GM23248 (cell line): ENCODE measurements around the gene SFRP2. TPM values are rescaled to one million over a fixed set of nuclear protein-coding genes. Genes with fewer than 3 reads are reported as not detected.

ENCODE experiments used
- DNase-seq: peaks from one replicate; pipeline ENCODE4 v3.0.0-alpha.2; 2015
- H2AFZ ChIP-seq: fragments of 200-600 bp; sonication (generic); 2 replicates; pipeline ENCODE4 v1.6.1; 2016; ENCODE audit warnings: antibody characterized with exemption
- H3F3A ChIP-seq: fragments of 200-600 bp; sonication (generic); 2 replicates; pipeline ENCODE4 v1.6.1; 2016; ENCODE audit warnings: mild to moderate bottlenecking, antibody characterized with exemption, mixed run types; ENCODE audit not compliant: insufficient read depth
- H3K27ac ChIP-seq: fragments of 200-600 bp; sonication (generic); 2 replicates; pipeline ENCODE4 v1.5.1; 2016; ENCODE audit warnings: mild to moderate bottlenecking
- H3K27me3 ChIP-seq: fragments of 200-600 bp; sonication (generic); replicated peaks from 2 replicates; pipeline ENCODE4 v1.6.1; 2016; ENCODE audit warnings: mild to moderate bottlenecking; ENCODE audit not compliant: insufficient read depth
- H3K36me3 ChIP-seq: fragments of 200-600 bp; sonication (generic); 2 replicates; pipeline ENCODE4 v1.6.1; 2016; ENCODE audit warnings: low read depth, mild to moderate bottlenecking
- H3K4me1 ChIP-seq: fragments of 200-600 bp; sonication (generic); 2 replicates; pipeline ENCODE4 v1.6.1; 2016; ENCODE audit warnings: mild to moderate bottlenecking; ENCODE audit not compliant: insufficient read depth
- H3K4me2 ChIP-seq: fragments of 200-600 bp; sonication (generic); one replicate; pipeline ENCODE4 v1.6.1; 2016; ENCODE audit warnings: mild to moderate bottlenecking; ENCODE audit not compliant: unreplicated experiment
- H3K4me3 ChIP-seq: fragments of 200-600 bp; sonication (generic); 2 replicates; pipeline ENCODE4 v1.5.1; 2016; ENCODE audit warnings: mild to moderate bottlenecking
- H3K79me2 ChIP-seq: fragments of 200-600 bp; sonication (generic); 2 replicates; pipeline ENCODE4 v1.6.1; 2016; ENCODE audit warnings: mild to moderate bottlenecking; ENCODE audit not compliant: insufficient read depth
- H3K9ac ChIP-seq: fragments of 200-600 bp; sonication (generic); 2 replicates; pipeline ENCODE4 v1.6.1; 2016; ENCODE audit warnings: mild to moderate bottlenecking
- H3K9me2 ChIP-seq: fragments of 200-600 bp; sonication (generic); 2 replicates; pipeline ENCODE4 v1.6.1; 2016; ENCODE audit warnings: mixed run types, mild to moderate bottlenecking, moderate library complexity; ENCODE audit not compliant: insufficient read depth
- H3K9me3 ChIP-seq: fragments of 200-600 bp; sonication (generic); one replicate; pipeline ENCODE4 v1.6.1; 2017; ENCODE audit warnings: low read depth
- H4K20me1 ChIP-seq: fragments of 200-600 bp; sonication (generic); 2 replicates; pipeline ENCODE4 v1.6.0; 2016; ENCODE audit not compliant: insufficient read depth
- EZH2 ChIP-seq: fragments of 200-600 bp; sonication (generic); IDR thresholded peaks from 2 replicates; pipeline ENCODE4 v1.6.1; 2018; ENCODE audit warnings: antibody characterized with exemption, mild to moderate bottlenecking; ENCODE audit not compliant: insufficient read depth, poor library complexity, severe bottlenecking
- EZH2phosphoT487 ChIP-seq: fragments of 200-600 bp; sonication (generic); IDR thresholded peaks from 2 replicates; pipeline ENCODE4 v1.6.1; 2018; ENCODE audit warnings: antibody characterized with exemption, moderate library complexity, mild to moderate bottlenecking, low read depth; ENCODE audit not compliant: insufficient read depth
- WGBS, 2 experiments: methylation state at CpG; one replicate each; pipeline ENCODE4 v1.1.6; 2015 to 2017; ENCODE audit warnings: low lambda C conversion rate in 2 of 2, low coverage in 1 of 2; ENCODE audit errors: missing lambda C conversion rate in 2 of 2; 5-methylcytosine and 5-hydroxymethylcytosine counted together
- in situ Hi-C: fragments of 300-500 bp; cut with MboI; formaldehyde crosslinking; loops from 2 replicates; pipeline ENCODE4 v1.15.0; 2020
- polyA plus RNA-seq: library from polyadenylated mRNA; unstranded; fragments of >200 nt; fragmentation: Nextera tagmentation; extraction: Ambion mirVana; gene quantifications from 2 replicates; pipeline ENCODE4 v1.2.1, GENCODE V29; 2016
- total RNA-seq: library from RNA; depleted of rRNA; stranded (reverse); fragments of >200 nt; shearing (Covaris generic); gene quantifications from 2 replicates; pipeline ENCODE4 v1.2.3, GENCODE V29; 2014

Gene SFRP2
- total and polyA plus RNA-seq, 2 experiments from 2014 or later = 0.65 to 2.4 TPM

GRCh38 chr4:153823483-153823882, 34.6 kb upstream of the SFRP2 start:
- H3K27ac ChIP-seq = no peak overlapping the region
- no peaks in the 10 kb centered on the region for H3F3A ChIP-seq
- no peaks in the 10 kb centered on the region for H3K4me1 ChIP-seq
- H3K27me3 ChIP-seq = no peaks in the 10 kb centered on the region
- H3K79me2 ChIP-seq = no peaks in the 10 kb centered on the region
- TF ChIP-seq EZH2phosphoT487 (no peak), EZH2 (no peak)
- WGBS, 2 experiments = 64 to 68% methylated on average over 1 of the region's 1 CpG
- H2AFZ ChIP-seq = no peak overlapping the region
- H3K36me3 ChIP-seq = no peaks in the 10 kb centered on the region
- no peak overlapping the region for H3K4me2 ChIP-seq
- H4K20me1 ChIP-seq = no peaks in the 10 kb centered on the region
- no peaks in the 10 kb centered on the region for H3K9me2 ChIP-seq
- no peak overlapping the region for H3K4me3 ChIP-seq
- H3K9ac ChIP-seq = no peak overlapping the region
- in situ Hi-C loops = no loop called here
- no peak for DNase-seq
- H3K9me3 ChIP-seq = no peaks in the 10 kb centered on the region

- Histone ChIP-seq H3K4me3 (no peak overlapping the region), H3K4me1 (no peaks in the 10 kb centered on the region), H2AFZ (no peak overlapping the region), H3K4me2 (no peak overlapping the region), H3K79me2 (no peaks in the 10 kb centered on the region), H3F3A (no peaks in the 10 kb centered on the region), H3K9ac (no peak overlapping the region), H4K20me1 (no peaks in the 10 kb centered on the region), H3K36me3 (no peaks in the 10 kb centered on the region), H3K9me3 (no peaks in the 10 kb centered on the region), H3K27me3 (no peaks in the 10 kb centered on the region), H3K9me2 (no peaks in the 10 kb centered on the region), H3K27ac (no peak overlapping the region)
- in situ Hi-C loops = no loop called here
- no peak for TF ChIP-seq EZH2
- WGBS, 2 experiments = 54 to 55% methylated on average over 3 of the region's 3 CpGs
- DNase-seq = peak; percentile 64
Measured at GRCh38 chr4:153822316-153822715, 33.4 kb upstream of the SFRP2 start.

GRCh38 chr4:153817466-153817865, 28.6 kb upstream of the SFRP2 start:
- Histone ChIP-seq H3K9ac (no peak overlapping the region), H3K36me3 (no peaks in the 10 kb centered on the region), H3K4me3 (no peak overlapping the region), H3K4me2 (no peak overlapping the region), H3K9me3 (no peaks in the 10 kb centered on the region), H3F3A (no peaks in the 10 kb centered on the region), H4K20me1 (no peaks in the 10 kb centered on the region), H3K9me2 (no peaks in the 10 kb centered on the region), H3K4me1 (no peaks in the 10 kb centered on the region), H3K27ac (no peak overlapping the region), H3K79me2 (no peaks in the 10 kb centered on the region), H3K27me3 (peaks cover 12% of the 10 kb centered on the region; the same call in 1 of the 2 replicates), H2AFZ (no peak overlapping the region)
- TF ChIP-seq EZH2phosphoT487 (no peak), EZH2 (no peak)
- no peak for DNase-seq
- in situ Hi-C loops = no loop called here

GRCh38 chr4:153816542-153816941, 27.7 kb upstream of the SFRP2 start:
- H3F3A ChIP-seq = no peaks in the 10 kb centered on the region
- no peaks in the 10 kb centered on the region for H3K9me2 ChIP-seq
- H3K4me1 ChIP-seq = no peaks in the 10 kb centered on the region
- no peak overlapping the region for H2AFZ ChIP-seq
- no peaks in the 10 kb centered on the region for H4K20me1 ChIP-seq
- TF ChIP-seq EZH2 (no peak), EZH2phosphoT487 (no peak)
- no peaks in the 10 kb centered on the region for H3K36me3 ChIP-seq
- peaks cover 12% of the 10 kb centered on the region for H3K27me3 ChIP-seq
- H3K9me3 ChIP-seq = no peaks in the 10 kb centered on the region
- no peak overlapping the region for H3K9ac ChIP-seq
- in situ Hi-C loops = no loop called here
- DNase-seq = no peak
- no peak overlapping the region for H3K27ac ChIP-seq
- H3K79me2 ChIP-seq = no peaks in the 10 kb centered on the region
- H3K4me2 ChIP-seq = no peak overlapping the region
- no peak overlapping the region for H3K4me3 ChIP-seq
- 13% methylated on average over 2 of the region's 2 CpGs for WGBS, 2 experiments

- 2 to 3% methylated on average over 2 of the region's 2 CpGs for WGBS, 2 experiments
Measured at GRCh38 chr4:153814789-153815188, 25.9 kb upstream of the SFRP2 start.

More at GRCh38 chr4:153814789-153815188, 25.9 kb upstream of the SFRP2 start:
- no peaks in the 10 kb centered on the region for H3K9me2 ChIP-seq
- H4K20me1 ChIP-seq = no peaks in the 10 kb centered on the region
- no peak for DNase-seq
- H3K9ac ChIP-seq = no peak overlapping the region
- TF ChIP-seq EZH2 (no peak), EZH2phosphoT487 (no peak)
- H3K27me3 ChIP-seq = peaks cover 12% of the 10 kb centered on the region
- H3K4me2 ChIP-seq = no peak overlapping the region
- no peak overlapping the region for H3K4me3 ChIP-seq
- no peak overlapping the region for H2AFZ ChIP-seq
- H3K4me1 ChIP-seq = no peaks in the 10 kb centered on the region
- H3K36me3 ChIP-seq = no peaks in the 10 kb centered on the region
- H3K79me2 ChIP-seq = no peaks in the 10 kb centered on the region
- no peak overlapping the region for H3K27ac ChIP-seq
- H3F3A ChIP-seq = no peaks in the 10 kb centered on the region
- in situ Hi-C loops = no loop called here
- no peaks in the 10 kb centered on the region for H3K9me3 ChIP-seq
